HEK293 (cell line): ENCODE results near the gene CHAC2.
A peak's percentile ranks its signal among the peaks of the same experiment; 100 is the strongest.

Experiments
- EGR2 ChIP-seq: fragments of 450-650 bp; formaldehyde crosslinking; IDR thresholded peaks from 2 replicates; pipeline ENCODE4 v1.5.1; 2016; ENCODE audit warnings: low read depth, missing biosample characterization, missing genetic modification characterization
- GFI1B ChIP-seq: fragments of 450-650 bp; formaldehyde crosslinking; IDR thresholded peaks from 2 replicates; pipeline ENCODE4 v1.5.1; 2016; ENCODE audit warnings: missing biosample characterization, missing genetic modification characterization
- GLI2 ChIP-seq: fragments of 450-650 bp; formaldehyde crosslinking; IDR thresholded peaks from 2 replicates; pipeline ENCODE4; 2017; ENCODE audit warnings: missing biosample characterization, missing genetic modification characterization, low read depth, borderline replicate concordance
- KLF1 ChIP-seq: fragments of 450-650 bp; formaldehyde crosslinking; IDR thresholded peaks from 2 replicates; pipeline ENCODE4 v1.5.1; 2016; ENCODE audit warnings: missing biosample characterization, missing genetic modification characterization
- KLF7 ChIP-seq: fragments of 450-650 bp; formaldehyde crosslinking; IDR thresholded peaks from 2 replicates; pipeline ENCODE4 v1.5.1; 2016; ENCODE audit warnings: missing biosample characterization, missing genetic modification characterization, borderline replicate concordance
- PRDM4 ChIP-seq: fragments of 450-650 bp; formaldehyde crosslinking; IDR thresholded peaks from 2 replicates; pipeline ENCODE4 v1.5.1; 2017; ENCODE audit warnings: missing biosample characterization, missing genetic modification characterization
- REST ChIP-seq: fragments of 450-650 bp; formaldehyde crosslinking; IDR thresholded peaks from 2 replicates; pipeline ENCODE4 v1.5.1; 2016; ENCODE audit warnings: missing biosample characterization, missing genetic modification characterization
- ZBTB20 ChIP-seq: fragments of 450-650 bp; formaldehyde crosslinking; IDR thresholded peaks from 2 replicates; pipeline ENCODE4 v1.5.1; 2016; ENCODE audit warnings: missing biosample characterization, missing genetic modification characterization
- ZBTB6 ChIP-seq: fragments of 450-650 bp; formaldehyde crosslinking; IDR thresholded peaks from 2 replicates; pipeline ENCODE4 v1.5.1; 2017; ENCODE audit warnings: missing biosample characterization, missing genetic modification characterization
- ZBTB7A ChIP-seq: fragments of 450-650 bp; formaldehyde crosslinking; IDR thresholded peaks from 2 replicates; pipeline ENCODE4 v1.5.1; 2016; ENCODE audit warnings: low read depth, missing biosample characterization, missing genetic modification characterization
- ZNF114 ChIP-seq: fragments of 450-650 bp; formaldehyde crosslinking; IDR thresholded peaks from 2 replicates; pipeline ENCODE4 v1.5.0; 2017; ENCODE audit warnings: missing biosample characterization, missing genetic modification characterization
- ZNF202 ChIP-seq: fragments of 450-650 bp; formaldehyde crosslinking; IDR thresholded peaks from 2 replicates; pipeline ENCODE4 v1.5.1; 2016; ENCODE audit warnings: missing biosample characterization, missing genetic modification characterization, borderline replicate concordance
- ZNF274 ChIP-seq, 2 experiments: fragments of 200-500 bp in 1 of 2; fragments of 450-650 bp in 1 of 2; sonication (Bioruptor generic) in 1 of 2; formaldehyde crosslinking in 1 of 2; IDR thresholded peaks; 2 replicates each; pipeline versions ENCODE4 v1.5.1 to v1.6.1; 2014 to 2016; ENCODE audit warnings: borderline replicate concordance in 1 of 2, inconsistent platforms in 1 of 2, low read length in 1 of 2, missing biosample characterization in 1 of 2, missing genetic modification characterization in 1 of 2
- ZNF362 ChIP-seq: fragments of 450-650 bp; formaldehyde crosslinking; IDR thresholded peaks from 2 replicates; pipeline ENCODE4 v1.5.1; 2016; ENCODE audit warnings: missing biosample characterization, missing genetic modification characterization
- ZNF391 ChIP-seq: fragments of 450-650 bp; formaldehyde crosslinking; IDR thresholded peaks from 2 replicates; pipeline ENCODE4 v1.5.1; 2016; ENCODE audit warnings: low read depth, missing biosample characterization, missing genetic modification characterization, borderline replicate concordance
- ZNF433 ChIP-seq: fragments of 450-650 bp; formaldehyde crosslinking; IDR thresholded peaks from 2 replicates; pipeline ENCODE4 v1.5.1; 2016; ENCODE audit warnings: missing biosample characterization, missing genetic modification characterization, low read depth
- ZNF518A ChIP-seq: fragments of 450-650 bp; formaldehyde crosslinking; conservative IDR thresholded peaks from 2 replicates; pipeline ENCODE4 v1.5.1; 2016; ENCODE audit warnings: low read depth, missing biosample characterization, missing genetic modification characterization
- ZNF558 ChIP-seq: fragments of 450-650 bp; formaldehyde crosslinking; IDR thresholded peaks from 2 replicates; pipeline ENCODE4 v1.5.1; 2016; ENCODE audit warnings: missing biosample characterization, missing genetic modification characterization
- ZNF580 ChIP-seq: fragments of 450-650 bp; formaldehyde crosslinking; IDR thresholded peaks from 2 replicates; pipeline ENCODE4 v1.5.1; 2016; ENCODE audit warnings: missing biosample characterization, missing genetic modification characterization
- ZNF658 ChIP-seq: fragments of 450-650 bp; formaldehyde crosslinking; IDR thresholded peaks from 2 replicates; pipeline ENCODE4; 2016; ENCODE audit warnings: missing biosample characterization, missing genetic modification characterization
- ZNF664 ChIP-seq: fragments of 450-650 bp; formaldehyde crosslinking; IDR thresholded peaks from 2 replicates; pipeline ENCODE4 v1.5.1; 2016; ENCODE audit warnings: missing biosample characterization, missing genetic modification characterization
- ZNF701 ChIP-seq: fragments of 450-650 bp; formaldehyde crosslinking; IDR thresholded peaks from 2 replicates; pipeline ENCODE4 v1.5.1; 2016; ENCODE audit warnings: missing biosample characterization, missing genetic modification characterization
- ZNF776 ChIP-seq: fragments of 450-650 bp; formaldehyde crosslinking; IDR thresholded peaks from 2 replicates; pipeline ENCODE4 v1.5.0; 2017; ENCODE audit warnings: missing biosample characterization, missing genetic modification characterization, borderline replicate concordance
- ZSCAN16 ChIP-seq: fragments of 450-650 bp; formaldehyde crosslinking; IDR thresholded peaks from 2 replicates; pipeline ENCODE4 v1.5.1; 2016; ENCODE audit warnings: missing biosample characterization, missing genetic modification characterization

CHAC2 gene

GRCh38 chr2:53786705-53787613 lies 19.4 kb downstream of the CHAC2 start, which contains the start of the genes ASB3 and ERLEC1 (continued):
- TF ChIP-seq ZNF391 (tag by site-specific recombination): no peak
- no peak for TF ChIP-seq ZNF558 (tag by site-specific recombination)
- no peak for TF ChIP-seq ZSCAN16 (tag by site-specific recombination)
- TF ChIP-seq ZNF658 (tag by site-specific recombination): no peak
- TF ChIP-seq ZNF776: no peak
- TF ChIP-seq KLF7: no peak
- no peak for TF ChIP-seq ZNF202 (tag by site-specific recombination)
- no peak for TF ChIP-seq ZNF362 (tag by site-specific recombination)
- peak; percentile 87 for TF ChIP-seq EGR2 (tag by site-specific recombination)
- TF ChIP-seq REST: 0 out of 2 replicates have a peak, but pooled peaks have one; percentile 10
- peak; percentile 78; the same call in 1 of the 2 replicates for TF ChIP-seq ZBTB20 (tag by site-specific recombination)
- TF ChIP-seq ZBTB7A: no peak
- TF ChIP-seq GFI1B (tag by site-specific recombination): no peak
- TF ChIP-seq ZNF580 (tag by site-specific recombination): 0 out of 2 replicates have a peak, but pooled peaks have one; percentile 42
- TF ChIP-seq ZNF518A (tag by site-specific recombination): peak; percentile 94
- no peak for TF ChIP-seq ZNF433
- no peak for TF ChIP-seq ZNF664
- no peak; the same call in 1 of the 2 replicates for TF ChIP-seq ZBTB6 (tag by site-specific recombination)
- no peak for TF ChIP-seq GLI2 (tag by site-specific recombination)
- TF ChIP-seq PRDM4 (tag by site-specific recombination): no peak
- TF ChIP-seq ZNF114 (tag by site-specific recombination): no peak
- no peak for TF ChIP-seq ZNF274 (IDR thresholded peaks at IDR 0.05; ENCODE audit: low read length)
- no peak for TF ChIP-seq ZNF274 (tag by site-specific recombination; IDR thresholded peaks at IDR 0.05; ENCODE audit: borderline replicate concordance)
- no peak for TF ChIP-seq ZNF701
- TF ChIP-seq KLF1 (tag by site-specific recombination): 0 out of 2 replicates have a peak, but pooled peaks have one; percentile 24
